WTC11 (cell line): ENCODE results near the gene FOXO1.

Experiments
- CREB1 ChIP-seq: sonication (generic); formaldehyde crosslinking; IDR thresholded peaks from 2 replicates; pipeline ENCODE4 v1.8.0; 2023; ENCODE audit warnings: mild to moderate bottlenecking, missing genetic modification reagents
- SP1 ChIP-seq: sonication (generic); formaldehyde crosslinking; conservative IDR thresholded peaks from 2 replicates; pipeline ENCODE4 v1.8.1; 2022; ENCODE audit warnings: missing genetic modification reagents
- TF ChIP-seq, protein P1 (sequence below): fragments of 200-600 bp; IDR thresholded peaks from 2 replicates; pipeline ENCODE4 v1.8.0; 2022; ENCODE audit warnings: antibody characterized with exemption
- TF ChIP-seq, protein P2 (sequence below): sonication (generic); formaldehyde crosslinking; IDR thresholded peaks from 2 replicates; pipeline ENCODE4 v1.8.0; 2022; ENCODE audit warnings: mild to moderate bottlenecking, missing genetic modification reagents
- TF ChIP-seq, protein P3 (sequence below): sonication (generic); formaldehyde crosslinking; IDR thresholded peaks from 2 replicates; pipeline ENCODE4 v1.8.0; 2022; ENCODE audit warnings: missing genetic modification reagents

DNA sequence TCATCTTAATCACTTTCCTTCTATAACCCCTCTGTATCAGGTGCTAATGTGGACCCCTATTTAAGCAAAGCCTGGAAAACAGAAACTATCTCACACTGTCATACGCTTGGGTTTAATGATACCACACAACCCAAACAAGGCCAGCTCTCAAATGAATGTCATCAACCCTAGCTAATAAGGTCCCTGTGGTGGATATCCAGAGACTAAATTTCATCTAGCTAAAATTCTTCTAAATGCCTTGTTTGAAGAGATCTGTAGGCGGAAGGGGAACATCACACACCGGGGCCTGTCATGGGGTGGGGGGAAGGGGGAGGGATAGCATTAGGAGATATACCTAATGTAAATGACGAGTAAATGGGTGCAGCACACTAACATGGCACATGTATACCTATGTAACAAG lies 95.5 kb downstream of the FOXO1 start:
- TF ChIP-seq SP1 (no peak), CREB1 (CRISPR knock-in tag) (no peak)
- TF ChIP-seq, protein P1, sequence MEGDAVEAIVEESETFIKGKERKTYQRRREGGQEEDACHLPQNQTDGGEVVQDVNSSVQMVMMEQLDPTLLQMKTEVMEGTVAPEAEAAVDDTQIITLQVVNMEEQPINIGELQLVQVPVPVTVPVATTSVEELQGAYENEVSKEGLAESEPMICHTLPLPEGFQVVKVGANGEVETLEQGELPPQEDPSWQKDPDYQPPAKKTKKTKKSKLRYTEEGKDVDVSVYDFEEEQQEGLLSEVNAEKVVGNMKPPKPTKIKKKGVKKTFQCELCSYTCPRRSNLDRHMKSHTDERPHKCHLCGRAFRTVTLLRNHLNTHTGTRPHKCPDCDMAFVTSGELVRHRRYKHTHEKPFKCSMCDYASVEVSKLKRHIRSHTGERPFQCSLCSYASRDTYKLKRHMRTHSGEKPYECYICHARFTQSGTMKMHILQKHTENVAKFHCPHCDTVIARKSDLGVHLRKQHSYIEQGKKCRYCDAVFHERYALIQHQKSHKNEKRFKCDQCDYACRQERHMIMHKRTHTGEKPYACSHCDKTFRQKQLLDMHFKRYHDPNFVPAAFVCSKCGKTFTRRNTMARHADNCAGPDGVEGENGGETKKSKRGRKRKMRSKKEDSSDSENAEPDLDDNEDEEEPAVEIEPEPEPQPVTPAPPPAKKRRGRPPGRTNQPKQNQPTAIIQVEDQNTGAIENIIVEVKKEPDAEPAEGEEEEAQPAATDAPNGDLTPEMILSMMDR: no peak
- TF ChIP-seq, protein P2, sequence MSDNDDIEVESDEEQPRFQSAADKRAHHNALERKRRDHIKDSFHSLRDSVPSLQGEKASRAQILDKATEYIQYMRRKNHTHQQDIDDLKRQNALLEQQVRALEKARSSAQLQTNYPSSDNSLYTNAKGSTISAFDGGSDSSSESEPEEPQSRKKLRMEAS (CRISPR knock-in tag): no peak
- TF ChIP-seq, protein P3, sequence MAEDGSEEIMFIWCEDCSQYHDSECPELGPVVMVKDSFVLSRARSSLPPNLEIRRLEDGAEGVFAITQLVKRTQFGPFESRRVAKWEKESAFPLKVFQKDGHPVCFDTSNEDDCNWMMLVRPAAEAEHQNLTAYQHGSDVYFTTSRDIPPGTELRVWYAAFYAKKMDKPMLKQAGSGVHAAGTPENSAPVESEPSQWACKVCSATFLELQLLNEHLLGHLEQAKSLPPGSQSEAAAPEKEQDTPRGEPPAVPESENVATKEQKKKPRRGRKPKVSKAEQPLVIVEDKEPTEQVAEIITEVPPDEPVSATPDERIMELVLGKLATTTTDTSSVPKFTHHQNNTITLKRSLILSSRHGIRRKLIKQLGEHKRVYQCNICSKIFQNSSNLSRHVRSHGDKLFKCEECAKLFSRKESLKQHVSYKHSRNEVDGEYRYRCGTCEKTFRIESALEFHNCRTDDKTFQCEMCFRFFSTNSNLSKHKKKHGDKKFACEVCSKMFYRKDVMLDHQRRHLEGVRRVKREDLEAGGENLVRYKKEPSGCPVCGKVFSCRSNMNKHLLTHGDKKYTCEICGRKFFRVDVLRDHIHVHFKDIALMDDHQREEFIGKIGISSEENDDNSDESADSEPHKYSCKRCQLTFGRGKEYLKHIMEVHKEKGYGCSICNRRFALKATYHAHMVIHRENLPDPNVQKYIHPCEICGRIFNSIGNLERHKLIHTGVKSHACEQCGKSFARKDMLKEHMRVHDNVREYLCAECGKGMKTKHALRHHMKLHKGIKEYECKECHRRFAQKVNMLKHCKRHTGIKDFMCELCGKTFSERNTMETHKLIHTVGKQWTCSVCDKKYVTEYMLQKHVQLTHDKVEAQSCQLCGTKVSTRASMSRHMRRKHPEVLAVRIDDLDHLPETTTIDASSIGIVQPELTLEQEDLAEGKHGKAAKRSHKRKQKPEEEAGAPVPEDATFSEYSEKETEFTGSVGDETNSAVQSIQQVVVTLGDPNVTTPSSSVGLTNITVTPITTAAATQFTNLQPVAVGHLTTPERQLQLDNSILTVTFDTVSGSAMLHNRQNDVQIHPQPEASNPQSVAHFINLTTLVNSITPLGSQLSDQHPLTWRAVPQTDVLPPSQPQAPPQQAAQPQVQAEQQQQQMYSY (CRISPR knock-in tag): no peak
